ENCODE measurements around the gene EMC9.

- TF ChIP-seq, protein P1, sequence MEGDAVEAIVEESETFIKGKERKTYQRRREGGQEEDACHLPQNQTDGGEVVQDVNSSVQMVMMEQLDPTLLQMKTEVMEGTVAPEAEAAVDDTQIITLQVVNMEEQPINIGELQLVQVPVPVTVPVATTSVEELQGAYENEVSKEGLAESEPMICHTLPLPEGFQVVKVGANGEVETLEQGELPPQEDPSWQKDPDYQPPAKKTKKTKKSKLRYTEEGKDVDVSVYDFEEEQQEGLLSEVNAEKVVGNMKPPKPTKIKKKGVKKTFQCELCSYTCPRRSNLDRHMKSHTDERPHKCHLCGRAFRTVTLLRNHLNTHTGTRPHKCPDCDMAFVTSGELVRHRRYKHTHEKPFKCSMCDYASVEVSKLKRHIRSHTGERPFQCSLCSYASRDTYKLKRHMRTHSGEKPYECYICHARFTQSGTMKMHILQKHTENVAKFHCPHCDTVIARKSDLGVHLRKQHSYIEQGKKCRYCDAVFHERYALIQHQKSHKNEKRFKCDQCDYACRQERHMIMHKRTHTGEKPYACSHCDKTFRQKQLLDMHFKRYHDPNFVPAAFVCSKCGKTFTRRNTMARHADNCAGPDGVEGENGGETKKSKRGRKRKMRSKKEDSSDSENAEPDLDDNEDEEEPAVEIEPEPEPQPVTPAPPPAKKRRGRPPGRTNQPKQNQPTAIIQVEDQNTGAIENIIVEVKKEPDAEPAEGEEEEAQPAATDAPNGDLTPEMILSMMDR (IDR thresholded peaks at IDR 0.05): no peak
- TF ChIP-seq EZH2 (IDR thresholded peaks at IDR 0.05; ENCODE audit: borderline replicate concordance, insufficient read depth, low read depth, low read length, poor library complexity, severe bottlenecking): no peak
Observed at GRCh38 chr14:24157331-24157730, 15.9 kb upstream of the EMC9 start.
